Tibial nerve (tissue), 3 donors: ENCODE results near the gene LIG4.

Experiments
- POLR2A ChIP-seq, 2 donors: fragments of 450-650 bp; IDR thresholded peaks; one replicate each; pipeline ENCODE4 v1.6.1; 2017; ENCODE audit warnings: antibody characterized with exemption in 2 of 2, mild to moderate bottlenecking in 2 of 2, moderate library complexity in 2 of 2
- TF ChIP-seq, protein P1 (sequence below), 5 experiments: fragments of 200-600 bp in 3 of 5; fragments of 450-650 bp in 2 of 5; sonication (generic) in 3 of 5; IDR thresholded peaks; one replicate each; pipeline ENCODE4 v1.5.1; 2016 to 2019; ENCODE audit warnings: antibody characterized with exemption in 5 of 5, mild to moderate bottlenecking in 3 of 5, moderate library complexity in 2 of 5

DNA sequence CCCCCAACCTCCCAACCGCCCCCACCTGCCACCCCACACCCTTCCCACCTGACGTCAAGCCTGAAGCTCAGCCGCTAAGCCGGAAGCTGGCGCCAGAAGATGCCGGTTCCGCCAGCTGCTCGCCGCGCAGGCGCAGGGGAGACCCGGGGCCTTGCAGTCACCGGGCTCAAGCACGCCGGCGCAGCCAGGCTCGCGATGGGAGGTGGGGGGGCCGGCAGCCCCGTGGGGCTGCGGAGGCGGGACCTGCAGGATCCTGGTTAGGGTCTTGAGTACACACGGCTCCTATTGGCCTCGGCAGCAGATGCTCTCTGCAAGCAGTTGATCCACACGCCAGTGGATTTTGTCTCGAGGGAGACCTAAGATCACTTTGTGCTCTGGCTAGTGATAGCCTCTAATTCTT, at the start of gene LIG4:
- TF ChIP-seq, protein P1, sequence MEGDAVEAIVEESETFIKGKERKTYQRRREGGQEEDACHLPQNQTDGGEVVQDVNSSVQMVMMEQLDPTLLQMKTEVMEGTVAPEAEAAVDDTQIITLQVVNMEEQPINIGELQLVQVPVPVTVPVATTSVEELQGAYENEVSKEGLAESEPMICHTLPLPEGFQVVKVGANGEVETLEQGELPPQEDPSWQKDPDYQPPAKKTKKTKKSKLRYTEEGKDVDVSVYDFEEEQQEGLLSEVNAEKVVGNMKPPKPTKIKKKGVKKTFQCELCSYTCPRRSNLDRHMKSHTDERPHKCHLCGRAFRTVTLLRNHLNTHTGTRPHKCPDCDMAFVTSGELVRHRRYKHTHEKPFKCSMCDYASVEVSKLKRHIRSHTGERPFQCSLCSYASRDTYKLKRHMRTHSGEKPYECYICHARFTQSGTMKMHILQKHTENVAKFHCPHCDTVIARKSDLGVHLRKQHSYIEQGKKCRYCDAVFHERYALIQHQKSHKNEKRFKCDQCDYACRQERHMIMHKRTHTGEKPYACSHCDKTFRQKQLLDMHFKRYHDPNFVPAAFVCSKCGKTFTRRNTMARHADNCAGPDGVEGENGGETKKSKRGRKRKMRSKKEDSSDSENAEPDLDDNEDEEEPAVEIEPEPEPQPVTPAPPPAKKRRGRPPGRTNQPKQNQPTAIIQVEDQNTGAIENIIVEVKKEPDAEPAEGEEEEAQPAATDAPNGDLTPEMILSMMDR (IDR thresholded peaks at IDR 0.05), result no peak
- no peak for TF ChIP-seq POLR2A (IDR thresholded peaks at IDR 0.05)
